Neuronal stem cell (in vitro differentiated cells): ENCODE results near the gene PPP2R3C.

Experiments
- DNase-seq: peaks from one replicate; pipeline ENCODE4 v3.0.0-alpha.2; 2013; ENCODE audit warnings: low spot score
- H2AFZ ChIP-seq: one replicate; pipeline ENCODE4 v1.6.1; 2013; ENCODE audit warnings: mild to moderate bottlenecking, low read length, inconsistent platforms
- H2AK5ac ChIP-seq: 2 replicates; pipeline ENCODE4 v1.6.1; 2013; ENCODE audit warnings: low read depth, mild to moderate bottlenecking, inconsistent platforms, low read length, moderate library complexity, mixed read lengths
- H2BK120ac ChIP-seq: 2 replicates; pipeline ENCODE4 v1.6.1; 2013; ENCODE audit warnings: low read depth, mild to moderate bottlenecking, inconsistent platforms, low read length, moderate library complexity, mixed read lengths
- H2BK12ac ChIP-seq: one replicate; pipeline ENCODE4 v1.6.1; 2013; ENCODE audit warnings: low read length, inconsistent platforms
- H2BK15ac ChIP-seq: 2 replicates; pipeline ENCODE4 v1.6.1; 2013; ENCODE audit warnings: mild to moderate bottlenecking, low read length, inconsistent platforms, mixed read lengths
- H2BK5ac ChIP-seq: one replicate; pipeline ENCODE4 v1.6.1; 2013; ENCODE audit warnings: inconsistent platforms, mild to moderate bottlenecking, low read length, moderate library complexity
- H3K14ac ChIP-seq: one replicate; pipeline ENCODE4 v1.6.1; 2013; ENCODE audit warnings: low read length, inconsistent platforms
- H3K18ac ChIP-seq: 2 replicates; pipeline ENCODE4 v1.6.1; 2013; ENCODE audit warnings: low read length, inconsistent platforms
- H3K23ac ChIP-seq: 2 replicates; pipeline ENCODE4 v1.6.1; 2013; ENCODE audit warnings: low read depth, mild to moderate bottlenecking, mixed read lengths, low read length, inconsistent platforms; ENCODE audit not compliant: poor library complexity
- H3K27ac ChIP-seq: replicated peaks from 3 replicates; pipeline ENCODE4 v1.5.1; 2013; ENCODE audit warnings: low read length, inconsistent platforms
- H3K27me3 ChIP-seq, 3 experiments: 2 replicates each; pipeline ENCODE4 v1.6.1; 2013; ENCODE audit warnings: low read length in 3 of 3, mild to moderate bottlenecking in 2 of 3, inconsistent platforms in 1 of 3, low read depth in 1 of 3, mixed read lengths in 1 of 3, moderate library complexity in 1 of 3; ENCODE audit not compliant: control insufficient read depth in 3 of 3, insufficient read depth in 3 of 3
- H3K36me3 ChIP-seq, 2 donors: replicated peaks in 1 of 2; 2 replicates each; pipeline ENCODE4 v1.6.1; 2013; ENCODE audit warnings: low read length in 2 of 2; ENCODE audit not compliant: control insufficient read depth in 2 of 2, insufficient read depth in 2 of 2
- H3K4ac ChIP-seq: 2 replicates; pipeline ENCODE4 v1.6.1; 2013; ENCODE audit warnings: inconsistent platforms, mild to moderate bottlenecking, low read length, moderate library complexity
- H3K4me1 ChIP-seq, 2 donors: 1 replicate in 1 of 2; 2 replicates in 1 of 2; pipeline ENCODE4 v1.6.1; 2013; ENCODE audit warnings: low read length in 2 of 2, low read depth in 1 of 2; ENCODE audit not compliant: control insufficient read depth in 2 of 2, insufficient read depth in 1 of 2
- H3K4me2 ChIP-seq: one replicate; pipeline ENCODE4 v1.6.1; 2013; ENCODE audit warnings: mild to moderate bottlenecking, low read length, inconsistent platforms; ENCODE audit not compliant: insufficient read depth, poor library complexity, severe bottlenecking
- H3K4me3 ChIP-seq, 2 donors: 2 replicates each; pipeline ENCODE4 v1.5.1; 2013; ENCODE audit warnings: low read length in 2 of 2, mild to moderate bottlenecking in 2 of 2, inconsistent platforms in 1 of 2, moderate library complexity in 1 of 2
- H3K79me1 ChIP-seq: one replicate; pipeline ENCODE4 v1.6.1; 2013; ENCODE audit warnings: low read depth, mild to moderate bottlenecking, inconsistent platforms, low read length, moderate library complexity
- H3K9ac ChIP-seq: one replicate; pipeline ENCODE4 v1.6.1; 2013; ENCODE audit warnings: mild to moderate bottlenecking, low read depth, low read length, inconsistent platforms; ENCODE audit not compliant: poor library complexity
- H3K9me3 ChIP-seq, 2 donors: replicated peaks in 1 of 2; 2 replicates each; pipeline versions ENCODE3 to v1.6.1; 2013; ENCODE audit warnings: low read length in 2 of 2, mild to moderate bottlenecking in 2 of 2, inconsistent platforms in 1 of 2, low read depth in 1 of 2, mixed read lengths in 1 of 2, moderate library complexity in 1 of 2; ENCODE audit not compliant: control insufficient read depth in 2 of 2, insufficient read depth in 1 of 2
- H4K8ac ChIP-seq: one replicate; pipeline ENCODE4 v1.6.1; 2013; ENCODE audit warnings: low read depth, mild to moderate bottlenecking, inconsistent platforms, low read length, moderate library complexity
- H4K91ac ChIP-seq: one replicate; pipeline ENCODE4 v1.6.1; 2013; ENCODE audit warnings: low read length, low read depth, mild to moderate bottlenecking, inconsistent platforms; ENCODE audit not compliant: poor library complexity
- WGBS, 2 donors: extraction: QIAGEN DNeasy Blood & Tissue Kit; methylation state at CpG; one replicate each; pipeline ENCODE4 v1.1.7; 2013; ENCODE audit warnings: missing lambda C conversion rate in 2 of 2, mixed read lengths in 1 of 2; ENCODE audit not compliant: insufficient read length in 2 of 2, insufficient replicate concordance in 1 of 2; ENCODE audit errors: extremely low coverage in 2 of 2; 5-methylcytosine and 5-hydroxymethylcytosine counted together

PPP2R3C gene

GRCh38 chr14:35133542-35134328 lies 11.9 kb upstream of the PPP2R3C start:
- Histone ChIP-seq H2AK5ac (no peak overlapping the region), H3K4ac (no peak overlapping the region), H3K4me2 (no peak overlapping the region), H3K36me3 (peaks cover 5 to 43% of the 10 kb centered on the region in 2 donors), H2BK15ac (no peak overlapping the region), H3K18ac (no peak overlapping the region), H3K14ac (no peak overlapping the region), H3K9ac (no peak overlapping the region), H3K9me3 (peaks cover 0 to 13% of the 10 kb centered on the region in 2 donors), H2AFZ (no peak overlapping the region), H3K4me3 (no peak overlapping the region), H2BK12ac (no peak overlapping the region), H3K23ac (no peak overlapping the region), H4K8ac (no peak overlapping the region), H2BK5ac (no peak overlapping the region), H4K91ac (no peak overlapping the region), H3K27ac (no peak overlapping the region), H3K4me1 (no peaks in the 10 kb centered on the region), H3K27me3 (no peaks in the 10 kb centered on the region), H2BK120ac (no peak overlapping the region), H3K79me1 (peaks cover 2% of the 10 kb centered on the region)
- no peak for DNase-seq
- no CpG with 5 or more reads among the region's 6 CpGs for WGBS, 2 donors

GRCh38 chr14:35124127-35124526 lies 2.3 kb upstream of the PPP2R3C start:
- Histone ChIP-seq H3K4me3 (no peak overlapping the region), H2BK15ac (no peak overlapping the region), H2BK12ac (no peak overlapping the region), H2BK5ac (no peak overlapping the region), H3K4me1 (peaks cover 1 to 6% of the 10 kb centered on the region in 2 donors), H3K23ac (no peak overlapping the region), H3K27ac (no peak overlapping the region), H4K91ac (no peak overlapping the region), H3K36me3 (peaks cover 0 to 32% of the 10 kb centered on the region in 2 donors), H2AFZ (no peak overlapping the region), H4K8ac (no peak overlapping the region), H2AK5ac (no peak overlapping the region), H3K4ac (no peak overlapping the region), H3K27me3 (no peaks in the 10 kb centered on the region), H3K9me3 (no peaks in the 10 kb centered on the region), H3K14ac (no peak overlapping the region), H3K4me2 (no peak overlapping the region), H3K79me1 (no peaks in the 10 kb centered on the region), H3K9ac (no peak overlapping the region), H3K18ac (no peak overlapping the region), H2BK120ac (no peak overlapping the region)
- no peak for DNase-seq
- no CpG with 5 or more reads among the region's 1 CpG for WGBS, 2 donors

GRCh38 chr14:35123388-35123703 lies 1.6 kb upstream of the PPP2R3C start:
- Histone ChIP-seq H3K9me3 (no peaks in the 10 kb centered on the region), H2AFZ (peak overlapping the region; percentile 95), H2BK12ac (no peak overlapping the region), H3K27ac (no peak overlapping the region), H3K4me1 (peaks cover 1 to 6% of the 10 kb centered on the region in 2 donors), H3K79me1 (no peaks in the 10 kb centered on the region), H4K91ac (no peak overlapping the region), H3K4ac (no peak overlapping the region), H2AK5ac (no peak overlapping the region), H4K8ac (no peak overlapping the region), H3K23ac (no peak overlapping the region), H3K9ac (no peak overlapping the region), H3K4me2 (peak overlapping the region; percentile 90), H2BK5ac (no peak overlapping the region), H2BK15ac (no peak overlapping the region), H3K36me3 (peaks cover 0 to 34% of the 10 kb centered on the region in 2 donors), H2BK120ac (no peak overlapping the region), H3K14ac (no peak overlapping the region), H3K27me3 (no peaks in the 10 kb centered on the region), H3K4me3 (peak overlapping the region in 1 of 2 donors; percentile 73), H3K18ac (no peak overlapping the region)
- no peak for DNase-seq
- no CpG with 5 or more reads among the region's 3 CpGs for WGBS, 2 donors

GRCh38 chr14:35122696-35123387 lies 1.1 kb upstream of the PPP2R3C start:
- peak overlapping the region; percentile 90 for H3K4me2 ChIP-seq
- no peak overlapping the region for H2BK12ac ChIP-seq
- H3K4ac ChIP-seq = no peak overlapping the region
- H2AFZ ChIP-seq = peak overlapping the region; percentile 95
- peak overlapping the region; percentile 97 for H2BK5ac ChIP-seq
- H3K23ac ChIP-seq = peak overlapping the region; percentile 4
- H3K14ac ChIP-seq = peak overlapping the region; percentile 39
- no peaks in the 10 kb centered on the region for H3K79me1 ChIP-seq
- no peak for DNase-seq
- H2AK5ac ChIP-seq = no peak overlapping the region
- no peak overlapping the region for H2BK15ac ChIP-seq
- H3K36me3 ChIP-seq = peaks cover 0 to 34% of the 10 kb centered on the region in 2 donors
- H3K4me1 ChIP-seq = peaks cover 1 to 6% of the 10 kb centered on the region in 2 donors
- no peaks in the 10 kb centered on the region for H3K27me3 ChIP-seq
- no CpG with 5 or more reads among the region's 23 CpGs for WGBS, 2 donors
- peak overlapping the region; percentile 73 to 89 for H3K4me3 ChIP-seq
- no peak overlapping the region for H2BK120ac ChIP-seq
- peak overlapping the region; percentile 89 for H3K27ac ChIP-seq
- peak overlapping the region; percentile 70 for H4K8ac ChIP-seq
- H3K9me3 ChIP-seq = no peaks in the 10 kb centered on the region
- H3K18ac ChIP-seq = peak overlapping the region; percentile 96
- H4K91ac ChIP-seq = no peak overlapping the region
- H3K9ac ChIP-seq = peak overlapping the region; percentile 93
